ENCODE data around the gene PTMA. TPM values are rescaled to one million over a fixed set of nuclear protein-coding genes. Genes with fewer than 3 reads are reported as not detected.
"Not testable (repeated sequence)": the region's sequence is repeated elsewhere in the genome, so short reads cannot be mapped to it uniquely, and the experiment has no call there.

The PTMA gene
- total RNA-seq, 1 experiment from 2014 or later: 1,279 TPM

DNA sequence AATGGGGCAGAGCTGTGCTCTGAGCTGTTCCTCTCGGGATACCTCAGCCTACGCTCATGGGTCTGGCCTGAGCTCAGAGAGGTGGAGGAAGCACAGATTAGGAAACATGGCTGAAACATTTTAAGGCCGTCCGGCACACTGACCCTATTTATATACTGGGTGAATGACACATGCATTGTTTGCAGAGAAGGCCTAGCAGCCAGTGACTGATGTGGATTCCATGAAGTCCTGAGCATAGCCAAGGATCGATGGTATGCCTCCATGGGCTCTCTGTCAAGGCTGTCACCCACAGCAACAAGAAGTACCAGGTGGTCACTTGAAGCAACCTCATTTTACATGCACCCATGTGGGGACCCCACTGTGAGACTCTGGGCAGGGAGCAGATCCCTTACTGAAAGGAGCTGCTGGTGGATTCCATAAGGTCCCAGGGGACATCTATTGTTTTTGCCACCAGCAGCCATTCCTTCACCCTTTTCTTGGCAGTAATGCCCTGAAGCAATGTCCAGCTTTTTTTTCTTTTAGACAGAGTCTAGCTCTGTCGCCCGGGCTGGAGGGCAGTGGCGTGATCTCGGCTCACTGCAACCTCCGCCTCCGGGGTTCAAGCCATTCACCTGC, 8.4 kb downstream of the PTMA start:
- no peak for DNase-seq (ENCODE audit: low spot score)

DNA sequence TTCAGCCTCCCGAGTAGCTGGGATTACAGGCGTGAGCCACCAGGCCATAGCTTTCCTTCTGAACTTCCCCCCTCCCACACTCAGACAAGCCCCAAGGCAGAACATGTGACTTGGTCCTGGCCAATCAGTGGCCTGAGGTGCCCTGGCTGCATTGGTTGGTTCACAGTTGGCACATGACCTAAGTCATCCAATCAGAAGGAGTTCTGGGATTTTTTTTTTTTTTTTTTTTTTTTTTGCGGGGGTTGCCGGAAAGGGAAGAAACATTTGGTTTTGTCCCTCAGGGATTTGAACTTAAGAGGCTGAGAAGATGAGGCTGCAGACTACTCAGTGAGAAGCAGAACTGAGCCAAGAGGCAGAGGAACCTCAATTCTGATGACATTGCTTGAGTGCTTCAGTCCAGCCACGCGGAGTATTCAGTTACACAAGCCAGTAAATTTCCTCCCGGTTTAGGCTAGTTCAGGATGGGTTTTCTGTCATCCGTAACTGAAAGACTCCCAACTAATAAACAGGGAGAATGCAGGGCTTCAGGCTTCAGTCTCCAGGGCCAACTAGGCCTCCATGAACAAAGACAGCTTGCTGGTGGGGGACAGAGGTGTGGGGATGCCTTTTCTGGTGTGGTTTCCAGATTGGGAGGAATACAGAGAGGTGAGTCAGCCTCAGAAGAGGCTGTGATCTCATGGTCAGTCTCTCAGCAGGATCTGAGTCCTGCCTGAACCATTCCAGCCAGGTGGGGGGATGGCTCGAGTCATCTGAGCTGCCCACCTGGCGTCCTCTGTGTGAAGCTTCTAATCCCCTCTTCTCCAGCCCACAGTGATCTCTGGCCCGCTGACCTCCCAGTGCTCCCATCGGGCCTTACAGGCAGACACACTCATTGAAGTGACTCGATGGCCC, 9.2 kb downstream of the PTMA start:
- peak; percentile 71 for DNase-seq (ENCODE audit: low spot score)

GRCh38 chr2:231718799-231719198, 10.5 kb downstream of the PTMA start:
- no peak for DNase-seq (ENCODE audit: low spot score)

DNA sequence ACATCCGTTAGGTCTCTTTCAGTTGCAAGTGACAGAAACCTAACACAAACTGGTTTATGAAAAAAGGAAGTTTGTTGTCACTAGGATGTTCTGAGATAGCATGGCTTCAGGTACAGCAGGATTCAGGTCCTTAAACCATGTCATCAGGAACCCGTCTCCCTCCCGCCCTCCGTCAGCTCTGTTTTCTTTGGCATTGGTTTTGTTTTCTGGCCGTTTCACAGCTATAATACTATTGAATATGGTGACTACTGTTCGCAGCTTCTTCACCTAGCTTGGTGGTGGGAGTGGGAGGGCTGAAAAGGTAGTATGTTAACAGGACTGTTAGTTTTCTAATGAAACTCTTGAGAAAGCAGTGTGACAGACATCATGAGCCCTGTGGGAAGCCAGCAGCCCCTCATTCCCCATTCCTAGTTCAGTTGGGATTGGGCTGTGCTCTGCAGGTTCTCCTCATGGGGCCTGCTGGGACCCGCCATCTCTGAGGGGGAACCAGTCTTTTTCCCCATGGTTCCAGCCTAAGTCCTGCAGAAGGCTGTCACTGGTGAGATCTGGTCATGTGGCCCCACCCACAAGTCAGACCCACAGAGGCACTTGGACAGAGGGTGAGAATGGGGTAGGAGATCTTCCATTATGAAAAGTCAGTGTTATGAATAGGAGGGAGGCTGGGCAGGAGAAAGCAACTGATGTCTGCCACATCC, 12.1 kb downstream of the PTMA start:
- DNase-seq (ENCODE audit: low spot score): no peak

DNA sequence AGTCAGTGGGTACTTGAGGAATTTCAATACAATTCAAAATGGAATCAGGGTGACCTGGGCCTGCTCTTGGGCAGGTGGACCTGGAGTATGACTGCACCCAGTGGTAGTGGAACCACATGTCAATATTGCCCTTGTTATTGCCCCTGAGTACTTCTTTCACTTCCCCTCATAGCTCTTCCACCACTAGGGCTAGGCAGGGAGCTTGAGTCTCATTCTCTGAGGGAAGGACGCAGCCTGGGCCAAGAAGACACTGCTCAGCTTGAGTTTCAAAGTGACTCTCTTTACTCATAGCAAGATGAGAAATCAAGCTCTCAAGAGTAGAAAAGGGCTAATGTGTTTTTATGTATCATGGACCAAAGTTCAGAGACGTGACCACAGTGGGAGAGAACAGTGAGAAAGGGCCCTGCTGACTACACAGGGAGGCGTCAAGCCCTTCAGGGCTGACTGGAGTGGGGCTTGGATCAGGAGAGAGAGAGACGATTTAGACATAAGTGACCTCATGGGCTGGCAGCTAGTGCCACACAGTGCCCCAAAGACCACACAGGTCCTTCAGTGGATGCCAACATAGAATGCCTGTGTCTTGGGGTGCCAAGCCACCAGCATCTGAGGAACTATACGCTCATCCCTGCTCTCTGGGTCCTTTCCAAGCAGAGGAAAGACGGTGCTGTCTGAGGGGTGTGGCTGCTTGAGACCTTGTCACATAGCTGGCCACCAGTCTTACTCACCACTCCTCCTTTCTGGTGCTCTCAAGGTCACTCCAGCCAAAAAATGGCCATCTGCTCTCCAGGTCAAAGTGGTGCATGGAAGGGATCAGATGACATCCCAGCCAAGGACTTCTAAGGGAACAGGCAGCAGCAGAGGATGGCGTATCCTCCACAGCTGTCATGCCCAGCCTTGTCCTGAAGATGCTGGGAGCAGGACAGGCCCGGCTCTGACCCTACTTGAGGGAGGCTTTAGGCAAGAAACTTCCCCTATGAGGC, 13.0 kb downstream of the PTMA start:
- DNase-seq (ENCODE audit: low spot score): no peak

- DNase-seq (ENCODE audit: low spot score): no peak
Measured at GRCh38 chr2:231722721-231723307, 14.5 kb downstream of the PTMA start.

- DNase-seq (ENCODE audit: low spot score): no peak
Measured at GRCh38 chr2:231725476-231725875, 17.2 kb downstream of the PTMA start.

DNA sequence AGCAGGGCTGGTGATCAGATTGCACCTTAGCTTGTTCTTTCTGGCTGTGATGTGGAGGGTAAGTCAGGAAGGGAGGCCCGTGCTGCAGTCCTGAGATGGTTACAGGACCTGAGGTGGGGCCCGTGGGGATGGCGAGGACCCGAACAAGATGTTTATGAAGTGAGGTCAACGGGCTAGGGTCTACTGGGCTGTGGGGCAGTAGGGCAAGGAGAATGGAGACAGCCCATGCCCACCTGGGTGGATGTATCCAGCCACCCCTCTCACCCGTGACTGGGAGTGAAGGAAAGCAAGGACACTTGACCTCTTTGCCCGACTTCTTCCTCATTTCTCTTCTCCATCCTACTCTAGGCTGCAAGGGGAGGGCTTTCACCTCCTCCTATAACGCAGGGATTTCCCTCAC, 18.0 kb downstream of the PTMA start:
- DNase-seq (ENCODE audit: low spot score): no peak

- no peak for DNase-seq (ENCODE audit: low spot score)
Measured at GRCh38 chr2:231727621-231728020, 19.3 kb downstream of the PTMA start.

DNA sequence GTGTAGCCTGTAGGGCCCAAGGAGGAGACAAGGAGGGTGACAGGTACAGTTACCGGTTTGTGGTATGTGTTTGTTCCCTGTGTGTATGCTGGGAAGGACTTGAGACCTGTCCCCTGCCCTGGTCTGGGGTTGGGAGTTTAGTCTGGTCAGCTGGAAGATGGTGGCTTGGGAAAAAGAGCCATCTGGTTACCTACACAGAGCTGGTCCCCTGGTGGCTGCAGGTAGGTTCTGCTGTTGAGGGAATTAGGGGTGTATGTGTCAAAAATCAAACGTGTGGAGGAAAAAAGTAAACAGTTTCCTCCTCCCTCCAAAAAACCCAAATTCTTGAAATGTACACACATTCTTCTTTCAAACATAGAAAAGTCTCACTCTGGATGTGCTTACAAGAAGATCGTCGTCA, 24.3 kb downstream of the PTMA start:
- DNase-seq (ENCODE audit: low spot score): no peak

DNA sequence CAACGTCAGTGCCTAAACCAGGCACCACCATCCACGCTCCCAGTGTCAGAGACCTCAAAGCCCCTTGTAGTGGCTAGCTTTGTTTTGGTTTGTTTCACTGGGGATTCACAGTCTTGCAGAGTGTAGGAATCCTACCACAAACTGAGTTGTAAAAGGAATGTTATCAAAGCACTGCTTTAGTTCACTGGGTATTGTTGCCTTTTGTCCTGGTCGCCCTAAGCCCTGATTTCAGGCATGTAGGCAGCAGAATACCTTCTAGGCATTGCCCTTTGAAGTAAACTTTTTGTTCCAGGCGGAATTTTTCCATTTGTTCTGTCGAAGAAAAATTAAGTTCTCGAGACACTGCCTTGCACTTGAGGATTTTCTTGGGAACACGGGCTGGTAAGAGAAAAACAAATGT, 29.4 kb downstream of the PTMA start:
- DNase-seq (ENCODE audit: low spot score): no peak

GRCh38 chr2:231743376-231744116, 35.2 kb downstream of the PTMA start:
- DNase-seq (ENCODE audit: low spot score): no peak

DNA sequence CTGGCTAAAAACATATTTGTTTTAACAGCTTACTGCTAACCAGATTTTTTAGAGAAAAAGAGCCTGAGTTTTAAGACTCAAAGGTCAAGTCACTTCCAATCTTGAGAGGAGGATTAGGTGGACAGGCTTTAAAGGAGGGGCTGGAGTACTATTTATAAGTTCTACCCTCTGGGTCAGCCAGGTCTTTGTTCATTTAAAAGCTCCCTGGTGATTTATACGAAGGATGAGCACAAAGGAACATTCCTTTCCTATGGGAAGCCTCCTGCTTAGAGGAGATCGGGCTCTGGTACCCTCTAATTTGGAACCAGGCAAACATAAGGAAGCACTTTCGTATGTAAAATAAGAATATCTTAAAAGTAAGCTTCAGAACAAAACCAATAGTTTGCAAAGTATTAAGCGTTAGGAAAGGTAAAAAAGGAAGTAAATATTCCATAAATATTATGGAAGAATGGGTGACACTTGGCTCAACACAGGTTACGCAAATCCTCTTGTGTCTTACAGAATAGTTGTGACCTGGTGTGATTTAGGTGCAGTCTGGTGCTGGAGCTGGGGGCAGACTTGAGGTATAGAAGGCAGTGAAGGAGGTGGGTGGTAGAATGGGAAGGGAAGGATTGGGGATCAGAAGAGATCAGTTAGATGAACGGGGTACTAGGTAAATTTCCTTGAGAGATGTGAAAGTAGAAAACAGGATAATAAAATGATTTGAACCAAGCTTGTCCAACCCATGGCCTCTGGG, 37.1 kb downstream of the PTMA start:
- DNase-seq (ENCODE audit: low spot score): no peak

DNA sequence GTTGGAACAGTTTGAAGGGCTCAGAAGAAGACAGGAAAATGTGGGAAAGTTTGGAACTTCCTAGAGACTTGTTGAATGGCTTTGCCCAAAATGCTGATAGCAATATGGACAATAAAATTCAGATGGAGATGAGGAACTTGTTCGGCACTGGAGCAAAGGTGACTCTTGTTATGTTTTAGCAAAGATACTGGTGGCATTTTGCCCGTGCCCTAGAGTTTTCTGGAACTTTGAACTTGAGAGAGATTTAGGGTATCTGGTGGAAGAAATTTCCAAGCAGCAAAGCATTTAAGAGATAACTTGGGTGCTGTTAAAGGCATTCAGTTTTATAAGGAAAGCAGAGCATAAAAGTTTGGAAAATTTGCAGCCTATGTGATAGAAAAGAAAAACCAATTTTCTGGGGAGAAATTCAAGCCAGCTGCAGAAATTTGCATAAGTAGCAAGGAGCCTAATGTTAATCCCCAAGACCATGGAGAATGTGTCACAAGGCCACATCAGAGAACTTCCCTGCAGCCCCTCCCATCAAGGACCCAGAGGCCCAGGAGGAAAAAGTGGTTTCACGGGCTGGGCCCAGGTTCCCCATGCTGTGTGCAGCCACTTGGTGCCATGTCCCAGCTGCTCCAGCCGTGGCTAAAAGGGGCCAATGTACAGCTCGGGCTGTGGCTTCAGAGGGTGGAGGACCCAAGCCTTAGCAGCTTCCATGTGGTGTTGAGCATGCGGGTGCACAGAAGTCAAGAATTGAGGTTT, 40.0 kb downstream of the PTMA start:
- DNase-seq (ENCODE audit: low spot score): not testable (repeated sequence)

GRCh38 chr2:231749016-231749415, 40.7 kb downstream of the PTMA start:
- DNase-seq (ENCODE audit: low spot score): not testable (repeated sequence)

GRCh38 chr2:231751042-231751815, 42.9 kb downstream of the PTMA start:
- DNase-seq (ENCODE audit: low spot score): no peak

GRCh38 chr2:231752061-231752460, 43.7 kb downstream of the PTMA start:
- no peak for DNase-seq (ENCODE audit: low spot score)

GRCh38 chr2:231761735-231762134, 53.4 kb downstream of the PTMA start:
- no peak for DNase-seq (ENCODE audit: low spot score)

All from A172 (cell line).